ENCODE measurements around the gene KLB.

DNA sequence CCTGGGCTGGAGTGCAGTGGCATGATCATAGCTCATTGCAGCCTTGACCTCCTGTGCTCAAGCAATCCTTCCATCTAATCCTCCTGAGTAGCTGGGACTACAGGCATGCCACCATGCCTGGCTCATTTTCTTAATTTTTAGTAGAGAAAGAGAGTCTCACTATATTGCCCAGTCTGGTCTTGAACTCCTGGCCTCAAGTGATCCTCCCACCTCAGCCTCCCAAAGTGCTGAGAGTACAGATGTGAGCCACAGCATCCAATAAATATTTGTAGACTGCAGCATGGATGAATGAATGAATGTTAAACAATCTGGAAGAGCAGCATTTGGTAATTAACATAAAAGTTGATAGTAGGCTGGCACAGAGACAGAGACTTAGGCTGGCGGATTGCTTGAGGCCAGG is 20.0 kb downstream of the KLB start:
- TF ChIP-seq, protein P1, sequence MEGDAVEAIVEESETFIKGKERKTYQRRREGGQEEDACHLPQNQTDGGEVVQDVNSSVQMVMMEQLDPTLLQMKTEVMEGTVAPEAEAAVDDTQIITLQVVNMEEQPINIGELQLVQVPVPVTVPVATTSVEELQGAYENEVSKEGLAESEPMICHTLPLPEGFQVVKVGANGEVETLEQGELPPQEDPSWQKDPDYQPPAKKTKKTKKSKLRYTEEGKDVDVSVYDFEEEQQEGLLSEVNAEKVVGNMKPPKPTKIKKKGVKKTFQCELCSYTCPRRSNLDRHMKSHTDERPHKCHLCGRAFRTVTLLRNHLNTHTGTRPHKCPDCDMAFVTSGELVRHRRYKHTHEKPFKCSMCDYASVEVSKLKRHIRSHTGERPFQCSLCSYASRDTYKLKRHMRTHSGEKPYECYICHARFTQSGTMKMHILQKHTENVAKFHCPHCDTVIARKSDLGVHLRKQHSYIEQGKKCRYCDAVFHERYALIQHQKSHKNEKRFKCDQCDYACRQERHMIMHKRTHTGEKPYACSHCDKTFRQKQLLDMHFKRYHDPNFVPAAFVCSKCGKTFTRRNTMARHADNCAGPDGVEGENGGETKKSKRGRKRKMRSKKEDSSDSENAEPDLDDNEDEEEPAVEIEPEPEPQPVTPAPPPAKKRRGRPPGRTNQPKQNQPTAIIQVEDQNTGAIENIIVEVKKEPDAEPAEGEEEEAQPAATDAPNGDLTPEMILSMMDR (conservative IDR thresholded peaks at IDR 0.05; ENCODE audit: low read depth, low read length), result no peak
- TF ChIP-seq MXI1 (IDR thresholded peaks at IDR 0.05; ENCODE audit: borderline replicate concordance, low read depth, low read length) (no peak), RFX5 (IDR thresholded peaks at IDR 0.05; ENCODE audit: low read depth, low read length) (no peak), POLR2A (IDR thresholded peaks at IDR 0.05; ENCODE audit: low read depth, low read length) (no peak), CHD1 (IDR thresholded peaks at IDR 0.05; ENCODE audit: low read depth, low read length) (no peak), CEBPB (IDR thresholded peaks at IDR 0.05; ENCODE audit: low read depth, low read length) (no peak), FOS (IDR thresholded peaks at IDR 0.05; ENCODE audit: low read depth, low read length) (no peak), RAD21 (IDR thresholded peaks at IDR 0.05; ENCODE audit: low read length) (no peak)
- TF ChIP-seq, protein P2, sequence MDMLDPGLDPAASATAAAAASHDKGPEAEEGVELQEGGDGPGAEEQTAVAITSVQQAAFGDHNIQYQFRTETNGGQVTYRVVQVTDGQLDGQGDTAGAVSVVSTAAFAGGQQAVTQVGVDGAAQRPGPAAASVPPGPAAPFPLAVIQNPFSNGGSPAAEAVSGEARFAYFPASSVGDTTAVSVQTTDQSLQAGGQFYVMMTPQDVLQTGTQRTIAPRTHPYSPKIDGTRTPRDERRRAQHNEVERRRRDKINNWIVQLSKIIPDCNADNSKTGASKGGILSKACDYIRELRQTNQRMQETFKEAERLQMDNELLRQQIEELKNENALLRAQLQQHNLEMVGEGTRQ (IDR thresholded peaks at IDR 0.05; ENCODE audit: low read depth, low read length), result no peak
- TF ChIP-seq, protein P3, sequence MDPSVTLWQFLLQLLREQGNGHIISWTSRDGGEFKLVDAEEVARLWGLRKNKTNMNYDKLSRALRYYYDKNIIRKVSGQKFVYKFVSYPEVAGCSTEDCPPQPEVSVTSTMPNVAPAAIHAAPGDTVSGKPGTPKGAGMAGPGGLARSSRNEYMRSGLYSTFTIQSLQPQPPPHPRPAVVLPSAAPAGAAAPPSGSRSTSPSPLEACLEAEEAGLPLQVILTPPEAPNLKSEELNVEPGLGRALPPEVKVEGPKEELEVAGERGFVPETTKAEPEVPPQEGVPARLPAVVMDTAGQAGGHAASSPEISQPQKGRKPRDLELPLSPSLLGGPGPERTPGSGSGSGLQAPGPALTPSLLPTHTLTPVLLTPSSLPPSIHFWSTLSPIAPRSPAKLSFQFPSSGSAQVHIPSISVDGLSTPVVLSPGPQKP (IDR thresholded peaks at IDR 0.05; ENCODE audit: borderline replicate concordance, low read depth, low read length), result no peak
